Measurements from ENCODE around the gene CDON. TPM values are rescaled to one million over a fixed set of nuclear protein-coding genes. Genes with fewer than 3 reads are reported as not detected.

The CDON gene
- total and polyA plus RNA-seq, 9 of the 15 experiments (the other 6 are each of a cell fraction or from before 2014, with no cell fraction given), result 0.08 to 0.64 (median 0.40) TPM

GRCh38 chr11:126029805-126030204 is 32.9 kb downstream of the CDON start:
- ChIA-PET POLR2A (no interaction called here), CTCF (ENCODE audit: low intra/inter-chr PET ratio) (no interaction called here)
- H3K9me1 ChIP-seq (ENCODE audit: control insufficient read depth, insufficient read depth, low read length), result no peaks in the 10 kb centered on the region
- H3K27me3 ChIP-seq (ENCODE audit: control insufficient read depth in 2 of 2, insufficient read depth in 2 of 2, low read length in 2 of 2), result no peaks in the 10 kb centered on the region; a peak in 1 of 5 replicates
- H3K9me3 ChIP-seq (replicated peaks; ENCODE audit: control insufficient read depth, insufficient read depth, low read depth, low read length), result no peaks in the 10 kb centered on the region
- ATAC-seq (no peak), DNase-seq (ENCODE audit: extremely low read depth in 1 of 4, low spot score in 3 of 4) (no peak), FAIRE-seq (no peak)
- no peaks in the 10 kb centered on the region for H3K36me3 ChIP-seq (ENCODE audit: control insufficient read depth, insufficient read depth, low read length)
- H3K79me2 ChIP-seq (ENCODE audit: control insufficient read depth, insufficient read depth, low read length), result no peaks in the 10 kb centered on the region
- 0% methylated on average over 2 of the region's 2 CpGs for WGBS (ENCODE audit: insufficient coverage, low coverage, missing lambda C conversion rate)
- H3K4me1 ChIP-seq (replicated peaks in 1 of 2; ENCODE audit: control insufficient read depth in 2 of 2, insufficient read depth in 2 of 2, low read length in 2 of 2), result no peaks in the 10 kb centered on the region
- no peak for TF ChIP-seq ZNF785 (CRISPR knock-in tag; IDR thresholded peaks at IDR 0.05)
- no peak for TF ChIP-seq ARNT (IDR thresholded peaks at IDR 0.05)
- TF ChIP-seq IRF9 (tag; IDR thresholded peaks at IDR 0.05), result no peak
- TF ChIP-seq ELF1 (tag; IDR thresholded peaks at IDR 0.05), result no peak
- TF ChIP-seq TCFL5 (CRISPR knock-in tag; conservative IDR thresholded peaks at IDR 0.05), result no peak
- TF ChIP-seq BMI1 (IDR thresholded peaks at IDR 0.05; ENCODE audit: low read length), result no peak
- TF ChIP-seq STAT6 (CRISPR knock-in tag; IDR thresholded peaks at IDR 0.05), result no peak
- no peak for TF ChIP-seq HCFC1 (IDR thresholded peaks at IDR 0.05; ENCODE audit: low read depth, low read length)
- TF ChIP-seq SIX5 (IDR thresholded peaks at IDR 0.05; ENCODE audit: borderline replicate concordance in 1 of 2, insufficient read depth in 1 of 2, low read depth in 1 of 2, low read length in 2 of 2), result no peak
- no peak for TF ChIP-seq MLLT1 (IDR thresholded peaks at IDR 0.05)
- no peak for TF ChIP-seq POLR3G (IDR thresholded peaks at IDR 0.05; ENCODE audit: extremely low read depth, insufficient read length, insufficient replicate concordance)
- TF ChIP-seq ZNF140 (CRISPR knock-in tag; IDR thresholded peaks at IDR 0.05), result no peak
- H3K9ac ChIP-seq (ENCODE audit: insufficient read depth in 1 of 2, low read depth in 2 of 2, low read length in 2 of 2), result no peak overlapping the region
- H3K4me3 ChIP-seq, result no peak overlapping the region
- H2AFZ ChIP-seq (ENCODE audit: low read depth, low read length), result no peak overlapping the region
- BruUV-seq (replicated peaks), result no TSS peak
- no peaks in the 10 kb centered on the region for H4K20me1 ChIP-seq (replicated peaks; ENCODE audit: control insufficient read depth, insufficient read depth, low read length)
- no peak overlapping the region for H3K4me2 ChIP-seq (ENCODE audit: insufficient read depth, low read length)
- intact Hi-C loops (cut with micrococcal nuclease), result no loop called here
- in situ Hi-C loops (cut with MboI), result no loop called here
- no peak overlapping the region for H3K27ac ChIP-seq (ENCODE audit: extremely low read depth, low read depth, low read length)
